Measurements from ENCODE around the gene PDE12. TPM values are rescaled to one million over a fixed set of nuclear protein-coding genes. Genes with fewer than 3 reads are reported as not detected.

The PDE12 gene
- total and polyA plus RNA-seq, 2 of the 13 experiments (the other 11 are each of a cell fraction or from before 2014, with no cell fraction given), result 9.0 to 17.8 TPM

GRCh38 chr3:57598765-57599360 lies 42.8 kb downstream of the PDE12 start:
- WGBS (ENCODE audit: low lambda C conversion rate), result 53% methylated on average over 5 of the region's 5 CpGs
- no peak for FAIRE-seq
- intact Hi-C loops (cut with micrococcal nuclease; ENCODE audit: unreplicated experiment), result loop anchor here (5.0 to 10.0 kb wide), 3 partner anchors 42 to 226 kb away; partner anchors contain the start of genes PDE12 and SLMAP
- TF ChIP-seq, protein P1, sequence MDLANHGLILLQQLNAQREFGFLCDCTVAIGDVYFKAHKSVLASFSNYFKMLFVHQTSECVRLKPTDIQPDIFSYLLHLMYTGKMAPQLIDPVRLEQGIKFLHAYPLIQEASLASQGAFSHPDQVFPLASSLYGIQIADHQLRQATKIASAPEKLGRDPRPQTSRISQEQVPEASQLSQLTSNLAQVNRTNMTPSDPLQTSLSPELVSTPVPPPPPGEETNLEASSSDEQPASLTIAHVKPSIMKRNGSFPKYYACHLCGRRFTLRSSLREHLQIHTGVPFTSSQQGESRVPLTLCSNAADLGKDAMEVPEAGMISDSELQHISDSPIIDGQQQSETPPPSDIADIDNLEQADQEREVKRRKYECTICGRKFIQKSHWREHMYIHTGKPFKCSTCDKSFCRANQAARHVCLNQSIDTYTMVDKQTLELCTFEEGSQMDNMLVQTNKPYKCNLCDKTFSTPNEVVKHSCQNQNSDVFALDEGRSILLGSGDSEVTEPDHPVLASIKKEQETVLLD (CRISPR knock-in tag; IDR thresholded peaks at IDR 0.05; ENCODE audit: low read depth), result no peak
- TF ChIP-seq HIC2 (CRISPR knock-in tag; IDR thresholded peaks at IDR 0.05; ENCODE audit: low read depth), result no peak
- TF ChIP-seq SSRP1 (CRISPR knock-in tag; IDR thresholded peaks at IDR 0.05), result 0 out of 2 replicates have a peak, but pooled peaks have one; percentile 34
- TF ChIP-seq KLF12 (CRISPR knock-in tag; IDR thresholded peaks at IDR 0.05; ENCODE audit: borderline replicate concordance), result no peak
- no peak for TF ChIP-seq ZNF33A (CRISPR knock-in tag; IDR thresholded peaks at IDR 0.05; ENCODE audit: borderline replicate concordance)
- peak; percentile 62; the same call in 1 of the 2 replicates for TF ChIP-seq ELF4 (CRISPR knock-in tag; IDR thresholded peaks at IDR 0.05; ENCODE audit: borderline replicate concordance)
- no peak for TF ChIP-seq DR1 (CRISPR knock-in tag; IDR thresholded peaks at IDR 0.05)
- no peak for TF ChIP-seq MTA1 (CRISPR knock-in tag; IDR thresholded peaks at IDR 0.05; ENCODE audit: borderline replicate concordance)
- TF ChIP-seq SRSF4 (IDR thresholded peaks at IDR 0.05; ENCODE audit: low read depth, low read length, poor library complexity, severe bottlenecking), result no peak
- TF ChIP-seq SAP130 (CRISPR knock-in tag; IDR thresholded peaks at IDR 0.05; ENCODE audit: low read depth), result peak; percentile 15; the same call in 1 of the 2 replicates
- peak in 1 of 2 experiments; percentile 25; a peak in 1 of 4 replicates for TF ChIP-seq POLR2A (IDR thresholded peaks at IDR 0.05; ENCODE audit: insufficient read depth in 1 of 2, low read depth in 2 of 2, low read length in 2 of 2)
- no peak for TF ChIP-seq SIN3B (IDR thresholded peaks at IDR 0.05; ENCODE audit: low read length)
- TF ChIP-seq ZSCAN12 (CRISPR knock-in tag; IDR thresholded peaks at IDR 0.05), result no peak
- TF ChIP-seq ZNF773 (CRISPR knock-in tag; IDR thresholded peaks at IDR 0.05; ENCODE audit: borderline replicate concordance), result no peak
- no peak for TF ChIP-seq IKZF4 (CRISPR knock-in tag; IDR thresholded peaks at IDR 0.05; ENCODE audit: borderline replicate concordance, low read depth, not compliant biosample characterization)
- TF ChIP-seq, protein P2, sequence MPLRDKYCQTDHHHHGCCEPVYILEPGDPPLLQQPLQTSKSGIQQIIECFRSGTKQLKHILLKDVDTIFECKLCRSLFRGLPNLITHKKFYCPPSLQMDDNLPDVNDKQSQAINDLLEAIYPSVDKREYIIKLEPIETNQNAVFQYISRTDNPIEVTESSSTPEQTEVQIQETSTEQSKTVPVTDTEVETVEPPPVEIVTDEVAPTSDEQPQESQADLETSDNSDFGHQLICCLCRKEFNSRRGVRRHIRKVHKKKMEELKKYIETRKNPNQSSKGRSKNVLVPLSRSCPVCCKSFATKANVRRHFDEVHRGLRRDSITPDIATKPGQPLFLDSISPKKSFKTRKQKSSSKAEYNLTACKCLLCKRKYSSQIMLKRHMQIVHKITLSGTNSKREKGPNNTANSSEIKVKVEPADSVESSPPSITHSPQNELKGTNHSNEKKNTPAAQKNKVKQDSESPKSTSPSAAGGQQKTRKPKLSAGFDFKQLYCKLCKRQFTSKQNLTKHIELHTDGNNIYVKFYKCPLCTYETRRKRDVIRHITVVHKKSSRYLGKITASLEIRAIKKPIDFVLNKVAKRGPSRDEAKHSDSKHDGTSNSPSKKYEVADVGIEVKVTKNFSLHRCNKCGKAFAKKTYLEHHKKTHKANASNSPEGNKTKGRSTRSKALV (CRISPR knock-in tag; IDR thresholded peaks at IDR 0.05), result 0 out of 2 replicates have a peak, but pooled peaks have one; percentile 21

More at GRCh38 chr3:57598765-57599360, 42.8 kb downstream of the PDE12 start:
- DNase-seq (ENCODE audit: low spot score) (no peak), ATAC-seq (no peak)
- H3K4me3 ChIP-seq (replicated peaks in 1 of 3; ENCODE audit: insufficient read depth in 1 of 3, low read depth in 2 of 3, low read length in 3 of 3), result peak overlapping the region; percentile 72 to 97 (median 83)
- CTCF ChIA-PET (ENCODE audit: low intra/inter-chr PET ratio, low total read pairs), result no interaction called here
- peak overlapping the region; percentile 96 for H3K9ac ChIP-seq (ENCODE audit: insufficient read depth, low read depth, low read length)
- no peaks in the 10 kb centered on the region for H3K9me3 ChIP-seq (ENCODE audit: low read length)
- H3K27ac ChIP-seq (ENCODE audit: extremely low read length, insufficient read depth, low read length), result peak overlapping the region; percentile 96
- H3K27me3 ChIP-seq (ENCODE audit: control insufficient read depth in 1 of 2, insufficient read depth in 2 of 2, low read length in 2 of 2), result no peaks in the 10 kb centered on the region; a peak in 2 of 5 replicates
- H4K20me1 ChIP-seq (ENCODE audit: insufficient read depth, low read length), result peaks cover 28% of the 10 kb centered on the region
- POLR2A ChIA-PET, result interaction anchor here (0.6 to 4.0 kb wide), 3 partner anchors 43 to 273 kb away, joined by 3 to 36 read pairs (median 3); partner anchors contain the start of genes PDE12 and SLMAP
- BruUV-seq (replicated peaks), result no TSS peak
- H2AFZ ChIP-seq (ENCODE audit: low read length), result no peak overlapping the region
- in situ Hi-C loops (cut with HindIII; ENCODE audit: extremely low pct_ligation_motif_present, low pct_unique_long_range_greater_than_20kb), result no loop called here
- H3K4me2 ChIP-seq (ENCODE audit: low read depth, low read length), result peak overlapping the region; percentile 85
- peaks cover 50% of the 10 kb centered on the region for H3K79me2 ChIP-seq (ENCODE audit: insufficient read depth, low read length)
- no peaks in the 10 kb centered on the region; a peak in 1 of 5 replicates for H3K36me3 ChIP-seq (replicated peaks in 1 of 2; ENCODE audit: control insufficient read depth in 1 of 2, insufficient read depth in 2 of 2, low read length in 2 of 2)
- H3K4me1 ChIP-seq (ENCODE audit: insufficient read depth, low read length), result peaks cover 35% of the 10 kb centered on the region

All from HepG2 (cell line).